Esophagus (tissue), 2 donors: Measurements from ENCODE around the gene ADRA2B. TPM values are rescaled to one million over a fixed set of nuclear protein-coding genes. Genes with fewer than 3 reads are reported as not detected.
"Not testable (repeated sequence)": the region's sequence is repeated elsewhere in the genome, so short reads cannot be mapped to it uniquely, and the experiment has no call there.

Experiments used
- H3K27ac ChIP-seq, 2 donors: one replicate each; pipeline ENCODE4 v1.5.1; 2013; ENCODE audit warnings: low read depth in 2 of 2, mild to moderate bottlenecking in 2 of 2, inconsistent platforms in 1 of 2, low read length in 1 of 2, moderate library complexity in 1 of 2
- H3K27me3 ChIP-seq, 2 donors: one replicate each; pipeline ENCODE4 v1.6.1; 2013; ENCODE audit warnings: low read length in 2 of 2, control low read depth in 1 of 2, mild to moderate bottlenecking in 1 of 2; ENCODE audit not compliant: insufficient read depth in 2 of 2, control insufficient read depth in 1 of 2
- H3K36me3 ChIP-seq, 2 donors: one replicate each; pipeline ENCODE4 v1.6.1; 2013; ENCODE audit warnings: low read length in 1 of 2; ENCODE audit not compliant: control insufficient read depth in 2 of 2, insufficient read depth in 2 of 2
- H3K4me1 ChIP-seq, 2 donors: one replicate each; pipeline ENCODE4 v1.6.1; 2013; ENCODE audit warnings: low read length in 1 of 2; ENCODE audit not compliant: control insufficient read depth in 2 of 2, insufficient read depth in 2 of 2
- H3K4me3 ChIP-seq, 2 donors: one replicate each; pipeline ENCODE4 v1.5.1; 2013; ENCODE audit warnings: low read length in 2 of 2, mild to moderate bottlenecking in 2 of 2, low read depth in 1 of 2, moderate library complexity in 1 of 2
- H3K9me3 ChIP-seq, 2 donors: one replicate each; pipeline ENCODE4 v1.6.1; 2013; ENCODE audit warnings: mild to moderate bottlenecking in 2 of 2, low read depth in 1 of 2, low read length in 1 of 2, moderate library complexity in 1 of 2; ENCODE audit not compliant: control insufficient read depth in 2 of 2, insufficient read depth in 1 of 2
- WGBS, 2 donors: extraction: QIAGEN DNeasy Blood & Tissue Kit; methylation state at CpG; one replicate each; pipeline ENCODE4 v1.1.7; 2013; 5-methylcytosine and 5-hydroxymethylcytosine counted together
- polyA plus RNA-seq, 2 donors: library from polyadenylated mRNA; stranded (reverse); fragments of 200-250 nt; gene quantifications; one replicate each; pipeline ENCODE4 v1.2.3, GENCODE V29; 2013
- donor health status: healthy with polysubstance abuse.
- donor health status: Bipolar disorder and iron deficiency.

Gene ADRA2B
- polyA plus RNA-seq: under 1 TPM; 0.27 to 0.98 TPM

DNA sequence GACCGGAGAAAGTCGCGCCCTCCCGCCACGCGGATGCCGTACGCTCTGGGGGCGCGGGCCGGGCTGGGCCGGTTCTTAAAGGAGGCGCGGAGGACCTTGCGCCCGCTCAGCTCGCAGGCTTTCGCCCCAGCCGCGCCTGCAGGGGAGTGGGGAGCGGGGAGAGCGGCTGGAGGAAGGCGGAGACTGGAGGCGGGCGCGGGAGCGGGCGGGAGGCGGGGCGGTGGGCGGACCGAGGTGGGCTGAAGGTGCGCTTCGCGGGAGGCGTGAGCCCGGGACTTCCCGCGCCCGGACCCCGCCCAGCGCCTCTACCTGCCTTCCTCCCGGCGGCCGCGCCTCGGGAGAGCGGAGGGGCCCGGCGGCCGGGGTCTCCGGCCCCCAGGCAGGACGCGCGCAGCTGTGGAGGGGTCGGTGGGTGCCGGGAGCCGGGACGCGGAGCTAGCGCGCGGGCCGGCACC lies at the start of gene ADRA2B:
Gene ADRA2B, minus strand, starts transcription at position 148 of the 455 bp plus-strand sequence. CDS start 422 bp downstream, outside the sequence.
- Histone ChIP-seq H3K27ac (peak within 1 kb of the TSS in 1 of 2 donors; percentile 3), H3K27me3 (no peaks in the 10 kb centered on the region)
- WGBS, 2 donors: 0 to 1% methylated on average over 37 to 64 of the region's 64 CpGs

DNA sequence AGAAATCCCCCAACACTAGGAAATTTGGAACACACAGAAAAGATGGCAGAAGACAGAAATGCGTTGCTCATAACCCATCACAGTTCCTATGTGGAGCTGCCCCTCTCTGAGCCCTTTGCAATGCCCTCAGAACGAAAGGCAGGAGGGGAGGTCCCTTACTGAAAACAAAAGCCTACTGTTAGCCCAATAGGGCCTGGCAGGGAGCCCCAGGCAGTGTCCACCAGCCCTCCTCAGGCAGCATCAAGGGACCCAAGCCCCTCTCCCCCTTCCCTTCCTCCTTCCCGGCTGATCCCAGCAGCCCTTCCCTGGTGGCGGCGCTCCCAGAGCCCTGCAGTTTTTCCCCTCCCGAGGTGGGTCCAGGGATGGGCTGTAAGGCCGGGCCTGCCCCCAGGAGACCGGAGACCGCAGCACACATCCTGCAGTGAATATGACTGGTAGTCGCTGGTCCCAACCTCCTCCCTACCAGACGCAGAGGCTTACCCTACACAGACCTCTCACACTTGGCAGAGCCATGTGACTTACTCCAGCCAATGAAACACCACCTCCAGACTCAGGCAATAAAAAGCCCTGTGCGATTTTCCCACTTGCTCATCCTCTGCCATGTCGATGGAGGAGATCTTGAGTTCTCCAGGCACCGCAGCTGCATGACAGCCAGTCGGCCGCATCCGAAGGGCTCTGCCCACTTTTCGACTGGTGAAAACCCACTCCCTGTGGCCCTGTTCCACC lies 48.3 kb upstream of the ADRA2B start:
- Histone ChIP-seq H3K4me3 (no peak overlapping the region), H3K27me3 (no peaks in the 10 kb centered on the region), H3K9me3 (no peaks in the 10 kb centered on the region), H3K4me1 (no peaks in the 10 kb centered on the region), H3K27ac (peak overlapping the region; percentile 8 to 14), H3K36me3 (no peaks in the 10 kb centered on the region)
- 74 to 79% methylated on average over 18 of the region's 18 CpGs for WGBS, 2 donors

More for the DNA sequence above, at the start of gene ADRA2B:
- H3K9me3 ChIP-seq: peaks cover 0 to 9% of the 10 kb centered on the region in 2 donors
- H3K36me3 ChIP-seq: no peaks in the 10 kb centered on the region
- peak within 1 kb of the TSS; percentile 58 to 66 for H3K4me3 ChIP-seq
- peaks cover 3 to 8% of the 10 kb centered on the region in 2 donors for H3K4me1 ChIP-seq

DNA sequence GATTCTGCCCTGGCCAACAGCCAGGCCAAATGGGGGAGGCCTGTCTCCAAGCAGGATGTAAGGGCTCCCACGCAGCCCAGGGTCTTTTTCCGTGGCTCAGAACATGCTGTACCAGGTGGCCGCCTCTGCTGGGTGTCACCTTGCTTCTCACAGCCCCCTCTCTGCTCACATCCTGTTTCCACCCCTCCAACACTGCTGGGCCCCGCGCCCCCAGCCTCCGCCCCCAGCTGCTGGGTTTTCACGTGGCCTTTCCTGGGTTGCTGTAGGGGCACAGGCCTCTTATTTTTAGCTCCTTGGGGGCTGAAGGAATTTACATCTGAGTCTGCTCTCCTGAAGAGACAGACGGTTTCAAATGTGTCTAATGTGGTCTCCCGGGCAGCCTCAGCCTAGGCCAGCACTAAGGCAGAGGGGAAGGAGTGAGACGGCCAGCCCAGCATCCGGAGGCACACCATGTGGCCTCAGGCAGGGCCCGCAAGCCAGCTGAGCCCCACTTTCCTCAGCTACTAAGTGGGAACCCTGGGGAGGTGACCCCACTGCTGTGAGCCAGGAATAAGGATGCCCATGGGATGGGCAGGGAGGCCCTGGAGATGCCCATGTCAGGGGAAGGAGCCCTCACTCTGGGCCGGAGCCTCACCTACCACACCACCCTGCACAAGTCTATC lies 47.5 kb upstream of the ADRA2B start:
- H3K4me3 ChIP-seq: no peak overlapping the region
- WGBS, 2 donors: 62 to 68% methylated on average over 13 of the region's 13 CpGs
- peak overlapping the region; percentile 8 to 32 for H3K27ac ChIP-seq
- H3K36me3 ChIP-seq: no peaks in the 10 kb centered on the region
- H3K4me1 ChIP-seq: no peaks in the 10 kb centered on the region
- no peaks in the 10 kb centered on the region for H3K9me3 ChIP-seq
- no peaks in the 10 kb centered on the region for H3K27me3 ChIP-seq

DNA sequence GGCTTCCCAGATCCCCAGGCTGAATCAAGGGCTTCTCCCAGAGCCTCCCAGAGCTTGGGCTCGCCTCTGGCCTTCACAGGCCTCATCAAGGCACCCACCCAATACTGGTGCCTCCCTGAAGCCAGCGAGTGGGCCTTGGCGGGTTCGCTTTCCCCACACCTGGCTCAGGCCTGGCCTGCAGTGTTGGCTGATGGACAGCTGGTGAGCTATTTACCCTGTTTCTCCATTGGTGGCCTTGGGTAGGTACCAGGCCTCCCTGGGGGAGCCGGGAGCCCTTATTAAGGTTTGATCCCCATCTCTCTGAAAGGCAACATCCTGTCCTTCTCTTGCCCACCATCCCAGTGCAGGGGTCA lies 47.0 kb upstream of the ADRA2B start:
- Histone ChIP-seq H3K4me3 (no peak overlapping the region), H3K27me3 (no peaks in the 10 kb centered on the region), H3K9me3 (no peaks in the 10 kb centered on the region), H3K27ac (peak overlapping the region in 1 of 2 donors; percentile 32), H3K4me1 (no peaks in the 10 kb centered on the region), H3K36me3 (no peaks in the 10 kb centered on the region)
- WGBS, 2 donors: 88% methylated on average over 5 of the region's 5 CpGs

DNA sequence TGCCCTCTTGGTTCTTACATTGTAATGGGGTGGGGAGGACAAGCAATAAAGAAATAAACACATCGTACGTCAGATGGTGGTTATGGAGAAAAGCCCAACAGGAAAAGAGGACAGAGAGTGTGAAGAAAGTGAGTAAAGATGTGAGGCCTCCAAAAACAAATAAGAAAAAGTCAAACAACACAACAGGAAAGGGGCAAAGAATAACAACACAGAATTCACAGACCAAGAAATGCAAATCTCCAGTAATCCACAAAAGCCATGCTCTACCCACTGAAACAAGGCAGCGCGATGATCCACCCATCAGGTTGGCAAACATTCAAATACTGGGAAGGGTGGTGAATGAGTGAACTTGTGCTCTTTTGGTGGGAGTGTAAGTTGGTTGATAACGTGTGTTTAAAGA lies 45.5 kb upstream of the ADRA2B start:
- no peak overlapping the region for H3K27ac ChIP-seq
- H3K36me3 ChIP-seq: no peaks in the 10 kb centered on the region
- H3K27me3 ChIP-seq: no peaks in the 10 kb centered on the region
- 40% methylated on average over 5 of the region's 5 CpGs for WGBS, 2 donors
- H3K4me1 ChIP-seq: peaks cover 0 to 5% of the 10 kb centered on the region in 2 donors
- no peaks in the 10 kb centered on the region for H3K9me3 ChIP-seq
- H3K4me3 ChIP-seq: no peak overlapping the region

DNA sequence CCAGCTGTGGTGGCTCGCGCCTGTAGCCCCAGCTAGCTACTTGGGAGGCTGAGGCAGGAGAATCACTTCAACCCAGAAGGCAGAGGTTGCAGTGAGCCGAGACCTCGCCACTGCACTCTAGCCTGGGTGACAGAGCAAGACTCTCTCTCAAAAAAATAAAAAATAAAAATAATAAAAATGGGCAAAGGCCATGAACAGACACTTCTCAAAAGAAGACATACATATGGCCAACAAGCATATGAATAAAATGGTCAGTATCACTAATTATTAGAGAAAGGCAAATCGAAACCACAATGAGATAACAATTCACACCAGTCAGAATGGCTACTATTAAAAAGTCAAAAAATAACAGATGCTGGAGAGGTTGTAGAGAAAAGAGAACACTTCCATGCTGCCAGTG lies 44.0 kb upstream of the ADRA2B start:
- not testable (repeated sequence) for H3K4me1 ChIP-seq, H3K9me3 ChIP-seq, H3K36me3 ChIP-seq, H3K4me3 ChIP-seq, H3K27me3 ChIP-seq, H3K27ac ChIP-seq
- 92 to 98% methylated on average over 5 of the region's 5 CpGs for WGBS, 2 donors

DNA sequence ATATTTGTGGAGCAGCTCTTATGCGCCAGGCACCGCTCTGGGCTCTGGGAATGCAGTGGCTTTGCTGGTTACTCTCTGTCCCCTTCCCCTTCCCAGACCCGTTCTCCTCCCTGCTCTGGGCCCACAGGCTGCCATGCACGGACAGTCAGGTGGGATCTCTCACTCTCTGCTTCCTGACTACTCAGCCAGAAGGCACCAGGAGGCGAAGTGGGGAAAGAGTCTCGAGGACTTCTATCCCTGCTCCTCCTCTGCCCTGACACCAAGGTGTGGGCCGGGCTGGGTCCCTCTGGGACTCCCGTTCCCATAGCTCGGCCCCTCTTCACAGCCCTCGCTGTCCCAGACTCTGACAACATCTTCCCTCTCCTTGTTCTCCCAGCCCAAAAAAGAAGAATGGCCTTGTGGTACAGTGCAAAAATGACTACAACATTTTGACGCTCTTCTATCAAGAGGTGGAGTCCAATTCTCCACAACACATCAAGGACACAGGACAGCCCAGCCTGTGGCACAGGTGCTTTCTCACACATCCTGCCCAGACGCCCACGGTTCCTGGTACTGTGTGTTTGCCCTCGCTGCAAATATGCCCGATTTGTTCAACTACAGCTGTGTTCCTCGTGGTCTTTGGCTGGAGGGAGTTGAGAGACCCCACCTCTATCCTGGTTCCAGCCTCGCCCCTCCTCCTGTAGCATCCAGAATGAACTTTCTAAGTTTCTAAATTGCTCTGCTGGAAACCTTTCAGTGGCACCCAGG lies 42.9 kb upstream of the ADRA2B start:
- Histone ChIP-seq H3K27ac (no peak overlapping the region), H3K4me3 (no peak overlapping the region), H3K27me3 (no peaks in the 10 kb centered on the region), H3K9me3 (no peaks in the 10 kb centered on the region), H3K4me1 (peaks cover 0 to 5% of the 10 kb centered on the region in 2 donors), H3K36me3 (no peaks in the 10 kb centered on the region)
- WGBS, 2 donors: 75 to 83% methylated on average over 17 of the region's 17 CpGs

DNA sequence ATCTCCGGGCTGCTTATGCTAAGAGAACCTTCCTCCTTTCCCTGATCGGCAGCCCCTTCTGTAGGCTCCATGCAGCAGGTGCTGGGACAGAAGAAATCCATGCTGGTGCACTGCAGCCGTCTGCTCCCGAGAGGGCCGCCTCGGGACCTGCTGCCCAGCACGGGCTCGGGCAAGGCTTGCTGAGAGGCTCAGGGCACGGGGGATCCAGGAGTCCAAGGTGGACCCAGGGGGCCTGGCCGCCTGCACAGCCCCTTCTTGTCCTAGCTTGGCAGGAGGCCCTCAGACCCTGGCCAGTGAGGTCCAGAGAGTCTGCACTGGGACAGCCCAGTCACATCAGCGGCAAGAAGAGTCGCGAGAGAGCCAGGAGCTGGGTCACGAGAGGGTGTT lies 42.2 kb upstream of the ADRA2B start:
- 90 to 94% methylated on average over 14 of the region's 14 CpGs for WGBS, 2 donors
- Histone ChIP-seq H3K4me3 (no peak overlapping the region), H3K27ac (no peak overlapping the region), H3K36me3 (no peaks in the 10 kb centered on the region), H3K9me3 (no peaks in the 10 kb centered on the region), H3K27me3 (no peaks in the 10 kb centered on the region), H3K4me1 (peaks cover 0 to 5% of the 10 kb centered on the region in 2 donors)

DNA sequence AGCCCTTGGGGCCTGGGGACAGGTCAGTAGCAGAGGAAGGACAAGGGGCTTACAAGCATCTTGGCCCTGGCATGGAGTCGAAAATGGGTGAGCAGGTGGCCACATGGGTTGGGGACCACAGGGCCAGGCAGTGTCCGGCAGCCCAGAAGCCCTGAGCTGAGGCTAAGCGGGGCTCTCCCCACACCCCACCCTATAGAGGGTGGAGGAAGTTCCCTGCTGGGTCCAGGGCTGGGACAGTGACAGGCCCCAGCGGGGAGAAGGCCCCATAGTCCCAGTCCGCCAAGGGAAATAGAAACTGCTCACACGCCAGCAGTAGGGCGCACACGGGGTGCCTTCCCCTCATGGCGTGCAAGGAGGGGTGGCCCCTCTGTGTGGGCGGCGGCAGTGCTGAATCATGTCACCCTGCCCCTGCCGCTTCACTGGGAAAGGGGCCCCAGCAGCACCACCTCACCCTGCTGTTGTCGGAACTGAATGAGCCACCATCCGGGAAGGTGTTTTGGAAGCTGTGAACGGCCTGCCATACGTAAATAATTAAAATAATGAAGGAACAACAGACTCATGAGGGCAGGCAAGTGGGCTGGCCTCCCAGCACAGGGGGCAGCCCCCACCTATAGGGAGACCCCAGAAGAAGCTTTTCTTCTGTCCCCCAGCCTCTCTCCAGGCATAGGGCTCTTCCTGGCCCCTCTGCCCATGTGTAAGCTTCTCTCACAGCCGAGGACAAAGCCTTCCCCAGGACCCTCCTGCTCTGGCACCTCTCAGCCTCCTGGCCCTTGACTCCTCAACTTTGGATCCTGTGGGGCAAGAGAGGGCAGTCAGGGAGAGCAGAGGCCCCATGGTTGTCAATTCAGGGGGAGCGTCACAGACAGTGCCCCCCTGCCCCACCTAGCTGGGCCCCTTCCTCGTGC lies 41.5 kb upstream of the ADRA2B start:
- 68 to 69% methylated on average over 19 of the region's 19 CpGs for WGBS, 2 donors

More for the DNA sequence above, 41.5 kb upstream of the ADRA2B start:
- no peaks in the 10 kb centered on the region for H3K9me3 ChIP-seq
- no peaks in the 10 kb centered on the region for H3K27me3 ChIP-seq
- no peak overlapping the region for H3K27ac ChIP-seq
- no peaks in the 10 kb centered on the region for H3K36me3 ChIP-seq
- no peak overlapping the region for H3K4me3 ChIP-seq
- peaks cover under 1 to 5% of the 10 kb centered on the region in 2 donors for H3K4me1 ChIP-seq
